H9 (cell line): ENCODE results near the gene FCRLA. TPM values are rescaled to one million over a fixed set of nuclear protein-coding genes. Genes with fewer than 3 reads are reported as not detected.

Source experiments
- DNase-seq: peaks from one replicate; pipeline ENCODE4 v3.0.0-alpha.2; 2017
- H2AFZ ChIP-seq: one replicate; pipeline ENCODE4 v1.6.1; 2013; ENCODE audit warnings: mild to moderate bottlenecking, low read length, control low read depth, moderate library complexity
- H2AK5ac ChIP-seq: 2 replicates; pipeline ENCODE4 v1.6.1; 2013; ENCODE audit warnings: low read length, control low read depth, mixed read lengths; ENCODE audit not compliant: insufficient read length
- H2BK120ac ChIP-seq: one replicate; pipeline ENCODE4 v1.6.1; 2013; ENCODE audit warnings: low read depth, mild to moderate bottlenecking, low read length, control low read depth, inconsistent platforms; ENCODE audit not compliant: poor library complexity, severe bottlenecking
- H2BK12ac ChIP-seq: 2 replicates; pipeline ENCODE4 v1.6.1; 2013; ENCODE audit warnings: low read length, control low read depth, mixed read lengths, low read depth; ENCODE audit not compliant: insufficient read length
- H2BK15ac ChIP-seq: 2 replicates; pipeline ENCODE4 v1.6.1; 2013; ENCODE audit warnings: low read depth, low read length, control low read depth
- H2BK20ac ChIP-seq: one replicate; pipeline ENCODE4 v1.6.1; 2013; ENCODE audit warnings: low read depth, mild to moderate bottlenecking, low read length, control low read depth, inconsistent platforms; ENCODE audit not compliant: poor library complexity, severe bottlenecking
- H2BK5ac ChIP-seq: 2 replicates; pipeline ENCODE4 v1.6.1; 2013; ENCODE audit warnings: low read length, control low read depth, mixed read lengths; ENCODE audit not compliant: insufficient read length
- H3K14ac ChIP-seq: 2 replicates; pipeline ENCODE4 v1.6.1; 2013; ENCODE audit warnings: low read length, control low read depth; ENCODE audit not compliant: insufficient read depth
- H3K18ac ChIP-seq: 2 replicates; pipeline ENCODE4 v1.6.1; 2013; ENCODE audit warnings: low read depth, mild to moderate bottlenecking, mixed read lengths, low read length, control low read depth; ENCODE audit not compliant: insufficient read length
- H3K23ac ChIP-seq: 2 replicates; pipeline ENCODE4 v1.6.1; 2013; ENCODE audit warnings: low read length, control low read depth, mixed read lengths, low read depth; ENCODE audit not compliant: insufficient read length
- H3K23me2 ChIP-seq: 2 replicates; pipeline ENCODE4 v1.6.1; 2013; ENCODE audit warnings: low read depth, mild to moderate bottlenecking, mixed read lengths, low read length, control low read depth; ENCODE audit not compliant: insufficient read length, poor library complexity, severe bottlenecking
- H3K27ac ChIP-seq: 2 replicates; pipeline ENCODE4 v1.5.1; 2013; ENCODE audit warnings: low read length, control low read depth, mixed read lengths, low read depth; ENCODE audit not compliant: insufficient read length
- H3K27me3 ChIP-seq: 2 replicates; pipeline ENCODE4 v1.6.1; 2013; ENCODE audit warnings: low read length, control low read depth, inconsistent platforms; ENCODE audit not compliant: insufficient read depth
- H3K4ac ChIP-seq: 2 replicates; pipeline ENCODE4 v1.6.1; 2013; ENCODE audit warnings: low read depth, mild to moderate bottlenecking, control low read depth, inconsistent platforms, low read length, moderate library complexity
- H3K4me1 ChIP-seq: 2 replicates; pipeline ENCODE4 v1.6.1; 2013; ENCODE audit warnings: low read length, control low read depth, inconsistent platforms; ENCODE audit not compliant: insufficient read depth
- H3K4me2 ChIP-seq: 2 replicates; pipeline ENCODE4 v1.6.1; 2013; ENCODE audit warnings: low read length, control low read depth, mixed read lengths; ENCODE audit not compliant: insufficient read length, insufficient read depth
- H3K56ac ChIP-seq: 2 replicates; pipeline ENCODE4 v1.6.1; 2013; ENCODE audit warnings: low read depth, mild to moderate bottlenecking, mixed read lengths, low read length, control low read depth; ENCODE audit not compliant: insufficient read length
- H3K79me1 ChIP-seq: 2 replicates; pipeline ENCODE4 v1.6.1; 2013; ENCODE audit warnings: low read depth, mild to moderate bottlenecking, moderate library complexity, low read length, control low read depth, inconsistent platforms; ENCODE audit not compliant: insufficient read depth, poor library complexity, severe bottlenecking
- H3K79me2 ChIP-seq: 2 replicates; pipeline ENCODE4 v1.6.1; 2013; ENCODE audit warnings: low read length, control low read depth, inconsistent platforms; ENCODE audit not compliant: insufficient read depth
- H3K9ac ChIP-seq: 2 replicates; pipeline ENCODE4 v1.6.1; 2013; ENCODE audit warnings: low read length, control low read depth, mixed read lengths; ENCODE audit not compliant: insufficient read length; ENCODE audit errors: extremely low read depth
- H3K9me3 ChIP-seq: one replicate; pipeline ENCODE4 v1.6.1; 2013; ENCODE audit warnings: low read depth, low read length, inconsistent platforms; ENCODE audit not compliant: control insufficient read depth
- H3T11ph ChIP-seq: one replicate; pipeline ENCODE4 v1.6.1; 2013; ENCODE audit warnings: mild to moderate bottlenecking, low read length, control low read depth, inconsistent platforms
- H4K20me1 ChIP-seq: one replicate; pipeline ENCODE4 v1.6.1; 2013; ENCODE audit not compliant: control insufficient read depth, insufficient read length, insufficient read depth
- H4K5ac ChIP-seq: 2 replicates; pipeline ENCODE4 v1.6.1; 2013; ENCODE audit warnings: low read depth, mild to moderate bottlenecking, mixed read lengths, low read length, control low read depth; ENCODE audit not compliant: insufficient read length
- H4K8ac ChIP-seq: replicated peaks from 2 replicates; pipeline ENCODE4 v1.6.1; 2013; ENCODE audit warnings: low read length, control low read depth, mixed read lengths, low read depth; ENCODE audit not compliant: insufficient read length
- H4K91ac ChIP-seq: 2 replicates; pipeline ENCODE4 v1.6.1; 2013; ENCODE audit warnings: low read depth, mild to moderate bottlenecking, moderate library complexity, mixed read lengths, low read length, control low read depth; ENCODE audit not compliant: insufficient read length
- H3K27ac Mint-ChIP-seq, 3 experiments: 2 replicates in 2 of 3; 3 replicates in 1 of 3; pipeline ENCODE4 v1.8.0; 2020 to 2021; ENCODE audit warnings: mixed read lengths in 3 of 3, mild to moderate bottlenecking in 1 of 3, moderate library complexity in 1 of 3
- H3K27me3 Mint-ChIP-seq: 2 replicates; pipeline ENCODE4 v1.8.0; 2021; ENCODE audit warnings: low read depth, mild to moderate bottlenecking, moderate library complexity, mixed read lengths
- H3K36me3 Mint-ChIP-seq, 3 experiments: 2 replicates in 2 of 3; 3 replicates in 1 of 3; pipeline ENCODE4 v1.8.0; 2020 to 2021; ENCODE audit warnings: low read depth in 3 of 3, mixed read lengths in 3 of 3; ENCODE audit not compliant: insufficient read depth in 1 of 3
- H3K4me1 Mint-ChIP-seq, 2 experiments: 2 replicates each; pipeline ENCODE4 v1.8.0; 2020; ENCODE audit warnings: mixed read lengths in 2 of 2
- H3K4me3 Mint-ChIP-seq, 2 experiments: 2 replicates in 1 of 2; 3 replicates in 1 of 2; pipeline ENCODE4 v1.8.0; 2020 to 2021; ENCODE audit warnings: mild to moderate bottlenecking in 2 of 2, mixed read lengths in 2 of 2, moderate library complexity in 1 of 2
- H3K9me3 Mint-ChIP-seq, 2 experiments: 2 replicates in 1 of 2; 3 replicates in 1 of 2; pipeline ENCODE4 v1.8.0; 2020; ENCODE audit warnings: mild to moderate bottlenecking in 2 of 2, mixed read lengths in 2 of 2, moderate library complexity in 1 of 2
- WGBS: extraction: QIAGEN DNeasy Blood & Tissue Kit; methylation state at CpG from one replicate; pipeline ENCODE4 v1.1.7; 2013; ENCODE audit warnings: missing lambda C conversion rate, low lambda C conversion rate, mixed read lengths; ENCODE audit not compliant: insufficient read length; ENCODE audit errors: extremely low coverage; 5-methylcytosine and 5-hydroxymethylcytosine counted together
- total RNA-seq: library from RNA; stranded (reverse); gene quantifications from 2 replicates; pipeline ENCODE4 v1.2.1, GENCODE V29; 2021
- TF ChIP-seq, protein P1 (sequence below): fragments of 200-600 bp; sonication (generic); conservative IDR thresholded peaks from 3 replicates; pipeline ENCODE4 v1.8.0; 2021; ENCODE audit warnings: antibody characterized with exemption, mild to moderate bottlenecking

The FCRLA gene
- total RNA-seq, 1 experiment from 2014 or later, result not detected

DNA sequence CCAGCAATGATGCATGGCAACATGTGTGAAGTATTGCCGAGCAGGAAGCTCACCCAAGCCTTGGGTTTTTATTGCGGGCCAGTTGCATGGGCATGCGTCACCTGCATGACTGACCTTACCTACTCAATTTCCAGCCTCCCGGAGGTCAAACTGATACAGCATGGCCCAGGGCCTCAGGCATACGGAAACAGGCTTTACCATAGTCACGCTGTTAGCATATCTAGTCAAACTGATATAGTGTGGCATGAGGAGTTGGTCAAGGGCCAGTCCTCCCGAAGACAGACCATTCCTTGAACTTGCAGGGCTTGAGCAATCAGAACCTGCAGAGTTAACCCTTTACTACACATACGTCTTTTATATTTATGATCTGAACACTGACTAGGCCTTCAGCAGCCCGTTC, 36.2 kb downstream of the FCRLA start:
- H4K8ac ChIP-seq, result no peak overlapping the region
- no peak overlapping the region for H2BK120ac ChIP-seq
- no peaks in the 10 kb centered on the region for H3K23me2 ChIP-seq
- H2AFZ ChIP-seq, result no peak overlapping the region
- no peaks in the 10 kb centered on the region for H3K9me3 ChIP-seq
- H3K27me3 Mint-ChIP-seq, result peaks cover 16% of the 10 kb centered on the region
- no peak overlapping the region for H4K5ac ChIP-seq
- no peak overlapping the region for H3K23ac ChIP-seq
- H3K18ac ChIP-seq, result no peak overlapping the region
- no peak for DNase-seq
- no peak overlapping the region for H2BK5ac ChIP-seq
- peaks cover 0 to 2% of the 10 kb centered on the region in 2 experiments; a peak in 2 of 4 replicates for H3K4me1 Mint-ChIP-seq
- no peak overlapping the region for H2BK20ac ChIP-seq
- H4K91ac ChIP-seq, result no peak overlapping the region
- no peak overlapping the region for H3K4me3 Mint-ChIP-seq
- no peak overlapping the region for H3T11ph ChIP-seq
- no peaks in the 10 kb centered on the region for H4K20me1 ChIP-seq
- H3K4me1 ChIP-seq, result no peaks in the 10 kb centered on the region
- H3K56ac ChIP-seq, result no peak overlapping the region
- no peaks in the 10 kb centered on the region for H3K36me3 Mint-ChIP-seq
- H3K27ac ChIP-seq, result no peak overlapping the region
- WGBS, result no CpG with 5 or more reads among the region's 9 CpGs
- H2AK5ac ChIP-seq, result no peak overlapping the region
- no peak overlapping the region for H3K27ac Mint-ChIP-seq
- H3K4me2 ChIP-seq, result no peak overlapping the region
- no peaks in the 10 kb centered on the region for H3K79me2 ChIP-seq
- TF ChIP-seq, protein P1, sequence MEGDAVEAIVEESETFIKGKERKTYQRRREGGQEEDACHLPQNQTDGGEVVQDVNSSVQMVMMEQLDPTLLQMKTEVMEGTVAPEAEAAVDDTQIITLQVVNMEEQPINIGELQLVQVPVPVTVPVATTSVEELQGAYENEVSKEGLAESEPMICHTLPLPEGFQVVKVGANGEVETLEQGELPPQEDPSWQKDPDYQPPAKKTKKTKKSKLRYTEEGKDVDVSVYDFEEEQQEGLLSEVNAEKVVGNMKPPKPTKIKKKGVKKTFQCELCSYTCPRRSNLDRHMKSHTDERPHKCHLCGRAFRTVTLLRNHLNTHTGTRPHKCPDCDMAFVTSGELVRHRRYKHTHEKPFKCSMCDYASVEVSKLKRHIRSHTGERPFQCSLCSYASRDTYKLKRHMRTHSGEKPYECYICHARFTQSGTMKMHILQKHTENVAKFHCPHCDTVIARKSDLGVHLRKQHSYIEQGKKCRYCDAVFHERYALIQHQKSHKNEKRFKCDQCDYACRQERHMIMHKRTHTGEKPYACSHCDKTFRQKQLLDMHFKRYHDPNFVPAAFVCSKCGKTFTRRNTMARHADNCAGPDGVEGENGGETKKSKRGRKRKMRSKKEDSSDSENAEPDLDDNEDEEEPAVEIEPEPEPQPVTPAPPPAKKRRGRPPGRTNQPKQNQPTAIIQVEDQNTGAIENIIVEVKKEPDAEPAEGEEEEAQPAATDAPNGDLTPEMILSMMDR, result no peak
- no peak overlapping the region for H2BK12ac ChIP-seq
- H3K79me1 ChIP-seq, result no peaks in the 10 kb centered on the region
- H2BK15ac ChIP-seq, result no peak overlapping the region
- H3K9me3 Mint-ChIP-seq, result no peaks in the 10 kb centered on the region
- H3K4ac ChIP-seq, result no peak overlapping the region
- H3K9ac ChIP-seq, result no peak overlapping the region
- H3K27me3 ChIP-seq, result no peaks in the 10 kb centered on the region
- no peak overlapping the region for H3K14ac ChIP-seq
